Measurements from ENCODE around the gene EPN1.
"Not testable (repeated sequence)": the region's sequence is repeated elsewhere in the genome, so short reads cannot be mapped to it uniquely, and the experiment has no call there.

Gene EPN1

DNA sequence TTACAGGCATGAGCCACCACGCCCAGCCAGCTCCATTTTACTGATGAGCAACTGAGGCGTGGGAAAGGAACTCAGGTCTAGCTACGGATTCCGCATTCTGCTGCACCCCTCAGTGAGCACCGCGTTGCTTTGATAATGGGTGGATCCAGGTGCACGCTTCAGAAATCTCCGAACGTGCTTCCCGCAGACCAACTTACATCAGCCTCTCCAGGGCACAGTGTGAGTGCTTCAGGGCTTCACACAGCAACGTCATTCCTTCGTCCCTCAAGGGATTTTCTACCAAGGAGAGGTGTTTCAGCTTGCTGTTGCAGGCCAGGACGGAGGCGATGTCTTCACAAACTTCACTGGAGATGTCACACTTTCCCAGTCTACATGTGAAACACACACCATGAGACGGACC is 41.5 kb downstream of the EPN1 start:
- no peak for DNase-seq

DNA sequence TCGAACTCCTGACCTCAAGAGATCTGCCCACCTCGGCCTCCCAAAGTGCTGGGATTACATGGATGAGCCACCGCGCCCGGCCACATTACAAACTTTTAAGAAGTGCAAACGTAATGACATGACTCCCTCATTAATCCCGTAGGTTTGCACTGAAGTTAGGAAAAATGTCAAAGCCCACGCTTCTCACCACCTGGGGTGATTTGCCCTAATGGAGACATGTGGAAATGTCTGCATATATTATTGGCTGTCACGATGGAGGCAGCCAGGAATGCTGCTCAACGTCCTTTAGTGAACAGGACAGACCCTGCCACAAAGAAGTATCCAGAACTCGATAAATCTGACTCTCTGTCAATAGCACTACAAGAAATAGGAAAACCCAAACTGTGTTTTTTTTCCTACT is 42.2 kb downstream of the EPN1 start:
- no peak for DNase-seq

DNA sequence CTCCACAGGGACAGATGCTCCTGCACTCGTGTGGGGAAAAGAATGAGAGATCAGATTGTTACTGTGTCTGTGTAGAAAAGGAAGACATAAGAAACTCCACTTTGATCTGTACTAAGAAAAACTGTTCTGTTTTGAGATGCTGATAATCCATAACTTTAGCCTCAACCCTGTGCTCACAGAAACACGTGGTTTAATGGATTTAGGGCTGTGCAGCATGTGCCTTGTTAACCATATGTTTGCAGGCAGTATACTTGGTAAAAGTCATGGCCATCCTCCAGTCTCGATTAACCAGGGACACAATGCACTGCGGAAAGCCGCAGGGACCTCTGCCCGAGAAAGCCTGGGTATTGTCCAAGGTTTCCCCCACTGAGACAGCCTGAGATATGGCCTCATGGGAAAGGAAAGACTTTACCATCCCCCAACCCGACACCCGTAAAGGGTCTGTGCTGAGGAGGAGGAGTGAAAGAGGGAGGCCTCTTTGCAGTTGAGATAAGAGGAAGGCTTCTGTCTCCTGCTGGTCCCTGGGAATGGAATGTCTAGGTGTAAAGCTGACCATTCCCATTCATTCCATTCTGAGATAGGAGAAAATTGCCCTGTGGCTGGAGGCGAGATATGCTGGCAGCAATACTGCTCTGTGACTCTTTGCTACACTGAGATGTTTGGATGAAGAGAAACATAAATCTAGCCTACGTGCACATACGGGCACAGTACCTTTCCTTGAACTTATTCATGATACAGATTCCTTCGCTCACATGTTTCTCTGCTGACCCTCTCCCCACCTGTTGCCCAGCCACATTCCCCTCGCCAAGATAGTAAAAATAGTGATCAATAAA is 43.1 kb downstream of the EPN1 start:
- not testable (repeated sequence) for DNase-seq

DNA sequence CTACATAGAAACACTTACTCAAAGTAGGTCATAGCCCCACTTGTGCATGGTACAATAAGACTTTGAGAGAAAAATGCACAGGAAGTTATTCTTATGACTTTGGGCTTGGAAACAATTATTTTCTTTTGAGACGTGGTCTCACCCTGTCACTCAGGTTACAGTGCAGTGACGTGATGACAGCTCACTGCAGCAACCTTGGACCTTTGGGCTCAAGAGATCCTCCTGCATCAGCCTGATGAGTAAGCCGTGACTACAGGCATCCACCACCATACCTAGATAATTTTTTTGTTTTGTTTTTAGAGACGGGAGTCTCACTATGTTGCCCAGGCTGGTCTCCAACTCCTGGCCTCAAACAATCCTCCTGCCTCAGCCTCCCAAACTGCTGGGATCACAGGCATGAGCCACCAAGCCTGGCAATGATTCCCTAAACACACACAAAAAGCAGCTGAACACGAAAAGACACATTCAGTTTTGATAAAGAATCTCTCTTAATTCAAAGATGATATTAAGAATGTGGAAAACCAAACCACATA is 45.3 kb downstream of the EPN1 start:
- no peak for DNase-seq

DNA sequence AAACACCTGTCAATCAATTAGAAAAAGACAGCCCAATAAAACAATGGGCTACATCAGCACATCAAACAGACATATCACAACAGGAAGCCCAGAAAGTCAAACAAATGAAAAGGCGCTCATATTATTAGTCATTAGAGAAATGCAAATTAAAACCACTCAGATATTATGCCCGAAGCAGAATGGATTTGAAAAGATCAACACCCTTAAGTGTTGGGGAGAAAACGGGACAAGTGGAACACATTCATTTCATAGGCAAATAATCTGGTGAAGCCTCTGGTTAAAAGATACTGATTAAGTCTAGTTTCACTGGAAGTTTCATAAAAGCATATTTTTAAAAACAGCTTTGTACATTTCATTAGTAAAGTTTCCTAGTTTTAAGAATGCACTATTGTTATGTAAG is 45.8 kb downstream of the EPN1 start:
- no peak for DNase-seq

DNA sequence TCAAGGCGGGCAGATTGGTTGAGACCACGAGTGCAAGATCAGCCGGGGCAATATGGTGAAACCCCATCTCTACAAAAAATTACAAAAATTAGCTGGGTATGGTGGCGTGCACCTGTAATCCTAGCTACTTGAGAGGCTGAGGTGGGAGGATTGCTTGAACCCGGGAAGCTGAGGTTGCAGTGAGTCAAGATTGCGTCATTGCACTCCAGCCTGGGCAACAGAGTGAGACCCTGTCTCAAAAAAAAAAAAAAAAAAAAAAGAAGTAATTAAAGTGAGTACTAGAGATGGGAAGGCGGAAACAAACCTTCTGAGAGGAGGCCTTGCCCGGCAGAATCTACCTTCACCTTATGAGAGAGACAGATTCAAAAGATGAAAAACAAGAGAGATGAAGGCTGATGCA is 48.5 kb downstream of the EPN1 start:
- DNase-seq = no peak

DNA sequence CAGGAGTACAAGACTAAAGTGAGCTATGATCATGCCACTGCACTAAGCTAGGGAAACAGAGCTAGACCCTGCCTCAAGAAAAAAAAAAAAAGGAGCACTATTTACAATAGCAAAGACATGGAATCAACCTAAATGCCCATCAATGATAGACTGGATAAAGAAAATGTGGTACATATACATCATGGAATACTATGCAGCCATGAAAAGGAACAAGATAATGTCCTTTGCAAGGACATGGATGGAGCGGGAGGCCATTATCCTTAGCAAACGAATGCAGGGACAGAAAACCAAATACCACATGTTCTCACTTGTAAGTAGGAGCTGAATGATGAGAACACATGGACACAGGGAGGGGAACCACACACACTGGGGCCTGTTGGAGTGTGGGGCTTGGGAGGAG is 55.4 kb downstream of the EPN1 start:
- not testable (repeated sequence) for DNase-seq

DNA sequence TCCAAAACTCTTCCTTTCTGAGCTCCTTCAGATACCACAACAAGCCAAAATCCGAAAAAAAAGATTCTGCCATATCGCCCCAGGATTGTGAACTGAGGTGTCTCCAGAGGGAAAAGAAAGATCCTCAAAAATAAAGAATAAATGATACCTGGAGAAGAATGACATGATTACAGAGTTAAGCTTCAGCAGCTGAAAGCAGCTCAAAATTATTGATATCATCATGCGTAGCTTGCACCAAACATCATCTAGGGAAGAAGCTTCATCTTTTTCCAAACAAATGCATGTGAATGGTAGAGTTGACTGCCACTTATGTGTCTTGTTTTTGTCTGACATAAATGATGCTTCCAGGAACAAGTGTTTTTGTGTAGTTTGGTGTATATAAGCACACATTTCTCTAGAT is 63.3 kb downstream of the EPN1 start, which contains the start of gene NLRP9:
TSS of gene NLRP9 (minus strand) at position 101 of the 400 bp plus-strand sequence. CDS start at position 73, 28 bp downstream.
- no peak for DNase-seq

DNA sequence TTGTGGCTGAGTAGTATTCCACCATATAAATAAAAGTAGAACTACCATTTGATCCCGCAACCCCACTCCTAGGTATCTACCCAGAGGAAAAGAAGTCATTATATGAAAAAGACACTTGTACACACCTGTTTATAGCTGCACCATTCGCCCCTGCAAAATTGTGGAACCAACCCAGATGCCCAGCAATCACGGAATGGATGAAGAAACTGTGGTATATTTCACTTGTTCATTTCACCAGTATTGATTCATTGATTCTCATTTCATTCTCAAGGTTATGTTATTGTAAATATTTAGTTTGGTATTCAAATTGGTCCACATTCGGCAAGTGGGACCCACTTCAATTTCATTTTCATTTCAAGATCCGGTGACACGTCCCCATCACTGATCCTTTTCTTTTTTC is 75.7 kb downstream of the EPN1 start:
- no peak for DNase-seq

DNA sequence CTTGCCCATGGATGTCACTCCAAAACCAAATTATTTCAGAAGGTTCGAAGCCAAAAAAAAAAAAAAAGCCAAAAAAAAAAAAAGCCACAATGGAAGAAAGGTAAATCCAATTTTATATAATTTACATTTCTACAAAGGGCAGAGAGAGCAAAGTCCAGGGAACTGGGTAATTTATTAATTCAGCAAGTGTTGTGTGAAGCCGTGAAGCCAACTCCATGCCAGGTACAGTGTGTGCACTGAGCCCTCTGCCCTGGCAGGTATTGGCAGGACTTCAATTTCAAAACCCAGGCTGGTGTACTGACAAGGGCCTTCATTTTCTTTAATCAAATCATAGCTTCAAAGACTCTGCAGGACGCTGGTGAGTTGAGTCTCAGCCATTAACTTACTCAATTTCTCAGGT is 78.4 kb downstream of the EPN1 start:
- no peak for DNase-seq

DNA sequence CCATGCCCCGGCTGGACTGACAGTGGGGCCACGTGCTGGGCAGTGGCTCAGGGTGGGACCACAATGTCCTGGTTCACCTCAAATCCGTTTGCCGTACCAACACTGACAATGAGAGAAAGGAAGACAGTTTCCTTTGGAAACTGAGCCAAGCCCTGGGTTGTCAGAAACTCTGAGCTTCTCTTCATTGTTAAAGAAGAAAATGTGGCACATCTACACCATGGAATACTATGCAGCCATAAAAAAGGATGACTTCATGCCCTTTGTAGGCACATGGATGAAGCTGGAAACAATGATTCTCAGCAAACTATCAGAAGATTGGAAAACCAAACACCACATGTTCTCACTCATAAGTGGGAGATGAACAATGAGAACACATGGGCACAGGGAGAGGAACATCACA is 81.8 kb downstream of the EPN1 start:
- not testable (repeated sequence) for DNase-seq

DNA sequence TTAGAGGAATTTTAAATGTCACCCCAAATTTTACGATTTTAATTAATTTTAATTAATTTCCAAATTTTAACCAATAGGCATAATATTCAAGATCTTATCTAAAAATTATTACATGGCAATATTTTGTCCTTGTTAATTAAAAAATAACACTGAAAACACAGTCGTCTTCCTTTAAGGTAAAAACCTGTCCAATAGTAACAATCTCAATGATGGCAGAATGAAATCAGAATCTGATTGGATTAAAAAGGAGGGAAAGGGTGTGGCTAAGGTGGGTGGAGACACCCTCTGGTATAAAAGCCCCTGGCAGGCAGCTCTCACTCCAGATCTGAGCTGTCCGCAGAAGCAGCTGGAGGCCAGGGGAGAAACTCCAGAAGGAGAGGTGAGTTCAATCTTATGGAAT is 83.8 kb downstream of the EPN1 start, which contains the start of gene RFPL4A:
TSS of gene RFPL4A (plus strand) at position 301 of the 400 bp plus-strand sequence. CDS start 2,704 bp downstream, outside the sequence.
- DNase-seq = not testable (repeated sequence)
